ENCODE measurements around the gene NMBR.
"Not testable (repeated sequence)": the region's sequence is repeated elsewhere in the genome, so short reads cannot be mapped to it uniquely, and the experiment has no call there.

NMBR gene

DNA sequence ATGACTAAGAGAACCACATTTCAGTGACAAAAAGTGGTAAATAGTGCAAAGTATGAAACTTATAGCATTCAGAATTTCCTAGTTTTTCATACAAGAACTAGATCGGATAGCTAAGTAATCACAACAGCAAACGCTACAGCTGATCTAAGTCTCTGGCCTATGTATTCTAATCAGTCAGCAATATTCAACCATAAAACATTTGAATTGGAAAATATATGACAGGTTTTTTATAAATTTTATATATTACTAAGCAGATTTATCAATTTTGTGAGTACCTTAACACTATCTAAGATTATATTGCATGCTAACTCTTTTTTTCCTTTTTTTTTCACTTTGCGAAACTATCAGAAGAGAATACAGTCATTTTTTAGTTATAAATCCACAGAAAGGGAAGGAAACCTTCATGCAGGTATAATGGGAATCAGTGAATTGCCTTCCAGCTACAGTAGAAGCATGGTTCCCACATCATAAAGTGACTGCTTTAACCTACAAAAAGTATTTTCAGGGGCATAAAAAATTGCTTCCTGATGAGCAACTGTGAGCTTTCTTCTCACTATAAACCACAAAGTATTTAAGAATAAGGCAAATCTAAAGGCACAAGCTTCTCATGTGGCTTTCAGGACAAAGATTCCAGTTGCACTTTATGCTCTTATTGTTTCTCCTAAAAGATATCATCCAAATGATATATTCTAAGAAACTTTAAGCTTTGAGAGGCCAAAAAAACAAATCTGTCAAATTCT is 88.2 kb downstream of the NMBR start:
- DNase-seq (no peak), ATAC-seq (no peak)

GRCh38 chr6:142055219-142055618 is 91.7 kb downstream of the NMBR start:
- ATAC-seq = no peak
- DNase-seq = no peak

GRCh38 chr6:142051404-142051803 is 95.5 kb downstream of the NMBR start:
- DNase-seq (no peak), ATAC-seq (no peak)

DNA sequence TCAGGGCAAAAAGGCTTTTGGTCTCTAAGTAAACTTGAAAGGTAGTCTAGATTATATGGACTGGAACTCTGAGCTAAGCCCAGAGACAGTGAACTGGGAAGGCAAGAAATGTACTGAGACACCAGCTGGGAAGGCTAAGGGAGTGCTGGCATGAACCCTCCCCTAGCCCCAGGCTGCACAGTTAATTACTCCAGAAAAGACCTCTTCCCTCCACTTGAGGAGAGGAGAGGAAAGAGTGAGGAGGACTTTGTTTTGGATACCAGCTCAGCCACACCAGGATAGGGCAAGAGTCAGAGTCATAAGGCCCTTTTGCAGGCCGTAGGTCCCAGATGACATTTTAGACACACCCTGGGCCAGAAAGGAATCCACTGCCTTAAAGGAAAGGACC is 98.3 kb downstream of the NMBR start:
- no peak for ATAC-seq
- no peak for DNase-seq

DNA sequence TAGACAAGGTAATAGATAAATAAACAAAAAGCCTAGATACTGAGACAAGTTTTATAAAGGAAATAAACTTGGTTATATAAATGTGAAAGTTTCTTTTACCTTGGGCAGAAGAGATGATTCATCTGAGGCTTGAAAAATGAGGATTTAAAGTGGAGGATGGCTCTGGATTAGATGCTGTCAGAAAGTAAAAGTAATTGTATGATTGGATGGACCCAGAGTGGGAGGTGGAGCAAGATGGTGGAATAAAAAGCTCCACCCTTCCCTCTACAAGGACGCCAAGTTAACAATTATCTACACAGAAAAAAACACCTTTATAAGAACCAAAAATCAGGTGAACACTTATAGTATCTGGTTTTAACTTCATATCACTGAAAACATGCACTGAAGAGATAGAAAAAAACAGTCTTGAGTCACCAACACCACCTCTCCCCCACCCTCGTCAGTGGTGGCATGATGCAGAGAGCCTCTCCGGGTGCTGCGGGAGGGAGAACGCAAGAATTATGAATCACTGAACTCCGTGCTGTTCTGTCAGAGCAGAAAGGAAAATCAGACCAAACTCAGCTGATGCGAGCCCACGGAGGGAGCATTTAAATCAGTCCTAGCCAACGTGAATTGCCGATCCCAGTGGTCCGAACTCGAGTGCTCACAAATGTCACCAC is 98.9 kb downstream of the NMBR start:
- no peak for DNase-seq
- ATAC-seq = no peak

DNA sequence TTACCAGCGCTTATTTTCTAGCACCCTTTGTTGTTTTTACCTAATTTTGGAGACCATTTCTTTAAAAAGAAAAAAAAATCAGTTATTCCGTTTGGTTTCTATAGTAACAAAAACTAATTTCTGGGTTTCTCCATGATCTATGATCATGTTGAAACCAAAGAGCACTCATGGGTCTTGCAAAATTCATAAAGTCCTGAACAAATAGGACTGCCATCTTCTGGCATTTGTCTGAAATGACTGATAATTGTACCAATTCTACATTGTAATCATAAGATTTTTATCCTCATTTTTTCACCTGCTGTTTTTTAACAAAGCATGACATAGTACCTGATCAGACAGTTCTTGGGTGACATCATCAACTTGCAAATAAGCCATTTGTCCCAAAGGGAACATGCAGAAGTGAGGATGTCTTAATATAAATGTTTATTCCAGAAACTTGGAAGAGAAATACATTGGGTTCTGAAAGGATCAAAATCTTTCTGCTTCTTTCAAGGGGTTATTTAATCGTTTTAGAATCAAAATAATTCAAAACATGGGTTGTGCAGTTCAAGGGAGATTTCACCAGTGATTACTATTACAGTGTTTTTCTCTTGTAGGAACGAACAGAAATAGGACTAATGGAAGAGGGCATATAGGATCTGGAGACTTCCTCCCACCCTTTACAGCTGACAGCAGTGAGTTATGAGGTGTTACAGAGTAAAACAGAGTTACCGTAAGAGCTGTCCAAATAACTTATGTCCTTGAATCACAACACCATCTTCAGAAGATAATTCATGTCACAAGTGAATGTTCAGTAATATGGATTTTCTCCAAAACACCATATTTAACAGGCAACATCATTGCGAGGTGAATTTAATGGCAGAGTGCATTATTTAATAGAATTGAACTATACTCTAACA is 101.3 kb downstream of the NMBR start:
- DNase-seq (no peak), ATAC-seq (no peak)

DNA sequence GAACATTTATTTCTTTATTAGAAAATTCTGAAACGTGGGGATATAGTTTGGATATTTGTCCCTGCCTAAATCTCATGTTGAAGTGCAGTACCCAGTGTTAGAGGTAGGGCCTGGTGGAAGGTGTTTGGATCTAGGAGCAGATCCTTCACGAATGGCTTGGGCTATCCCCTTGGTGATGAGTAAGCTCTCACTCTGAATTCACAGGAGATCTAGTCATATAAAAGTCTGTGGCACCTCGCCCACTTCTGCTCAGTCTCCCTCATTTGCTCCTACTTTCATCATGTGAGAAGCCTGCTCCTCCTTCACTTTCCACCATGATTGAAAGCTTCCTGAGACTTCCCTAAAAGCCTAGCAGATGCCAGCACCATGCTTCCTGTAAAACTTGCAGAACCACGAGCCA is 111.0 kb downstream of the NMBR start:
- DNase-seq = no peak
- no peak for ATAC-seq

DNA sequence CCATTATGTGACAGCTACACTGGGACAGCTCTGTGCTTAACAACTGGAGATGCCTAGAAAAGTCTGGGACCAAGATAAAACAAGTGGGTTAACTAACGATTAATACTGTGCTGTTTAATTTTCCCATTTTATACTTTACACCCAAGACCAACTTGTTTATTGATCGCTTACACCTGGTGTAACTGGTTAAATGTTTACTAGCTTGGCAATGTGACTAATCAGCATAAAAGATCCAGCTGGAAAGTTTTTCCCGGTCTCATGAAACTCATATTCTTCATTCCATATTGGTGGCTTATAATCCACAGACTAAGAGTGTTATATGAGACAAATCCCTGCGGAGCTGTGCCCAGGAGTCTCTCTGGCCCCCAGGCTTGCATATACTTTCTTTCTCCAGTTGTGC is 115.9 kb downstream of the NMBR start:
- ATAC-seq = no peak

GRCh38 chr6:142030115-142030619 is 116.8 kb downstream of the NMBR start:
- no peak for DNase-seq
- ATAC-seq = no peak

More for the DNA sequence above, 115.9 kb downstream of the NMBR start:
- no peak for DNase-seq

DNA sequence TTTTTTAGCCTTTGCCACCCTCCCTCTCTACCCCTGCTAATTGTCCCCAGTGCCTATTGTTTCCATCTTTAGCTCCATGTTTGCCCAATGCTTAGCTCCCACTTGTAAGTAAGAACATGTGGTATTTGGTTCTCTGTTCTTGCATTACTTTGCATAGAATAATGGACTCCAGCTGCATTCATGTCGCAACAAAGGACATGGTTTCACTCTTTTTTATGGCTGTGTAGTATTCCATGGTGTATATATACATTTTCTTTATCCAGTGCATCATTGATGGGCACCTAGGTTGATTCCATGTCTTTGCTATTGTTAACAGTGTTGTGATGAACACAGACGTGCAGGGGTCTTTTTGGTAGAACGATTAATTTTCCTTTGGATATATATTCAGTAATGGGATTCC is 118.4 kb downstream of the NMBR start:
- DNase-seq (no peak), ATAC-seq (no peak)

GRCh38 chr6:142027804-142028203 is 119.1 kb downstream of the NMBR start:
- ATAC-seq, DNase-seq: not testable (repeated sequence)

DNA sequence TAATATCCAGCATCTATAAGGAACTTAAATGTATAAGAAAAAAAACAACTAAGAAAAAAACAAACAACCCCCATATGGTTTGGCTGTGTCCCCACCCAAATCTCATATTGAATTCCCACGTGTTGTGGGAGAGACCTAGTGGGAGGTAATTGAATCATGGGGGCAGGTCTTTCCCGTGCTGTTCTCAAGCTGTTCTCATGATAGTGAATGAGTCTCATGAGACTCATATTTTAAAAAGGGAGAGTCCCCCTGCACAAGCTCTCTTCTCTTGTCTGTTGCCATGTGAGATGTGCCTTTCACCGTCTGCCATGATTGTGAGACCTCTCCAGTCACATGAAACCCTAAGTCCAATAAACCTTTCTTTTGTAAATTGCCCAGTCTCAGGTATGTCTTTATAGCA is 119.8 kb downstream of the NMBR start:
- DNase-seq (no peak), ATAC-seq (no peak)

GRCh38 chr6:142026471-142026870 is 120.5 kb downstream of the NMBR start:
- DNase-seq = no peak
- ATAC-seq = no peak
